ENCODE measurements around the gene DBNDD2. TPM values are rescaled to one million over a fixed set of nuclear protein-coding genes. Genes with fewer than 3 reads are reported as not detected.

Gene DBNDD2
- total RNA-seq, 1 experiment from 2014 or later, result 58.7 TPM

GRCh38 chr20:45366631-45367030, 41.5 kb upstream of the DBNDD2 start:
- Mint-ChIP-seq H3K27me3 (ENCODE audit: low read depth) (no peaks in the 10 kb centered on the region; the same call in 1 of the 2 replicates), H3K36me3 (no peaks in the 10 kb centered on the region; the same call in none of the 2 replicates), H3K4me1 (peaks cover 11% of the 10 kb centered on the region), H3K4me3 (no peak overlapping the region), H3K27ac (no peak overlapping the region), H3K9me3 (no peaks in the 10 kb centered on the region)
- no peak for TF ChIP-seq GRHL2 (CRISPR knock-in tag; IDR thresholded peaks at IDR 0.05; ENCODE audit: insufficient replicate concordance, severe bottlenecking)
- no peak for TF ChIP-seq TP53 (CRISPR knock-in tag; IDR thresholded peaks at IDR 0.05)
- no peak for TF ChIP-seq JUN (CRISPR knock-in tag; IDR thresholded peaks at IDR 0.05)
- no peak for TF ChIP-seq ELF4 (CRISPR knock-in tag; IDR thresholded peaks at IDR 0.05; ENCODE audit: low read depth)
- no peak for TF ChIP-seq PRDM15 (CRISPR knock-in tag; IDR thresholded peaks at IDR 0.05)
- TF ChIP-seq ZNF219 (CRISPR knock-in tag; IDR thresholded peaks at IDR 0.05; ENCODE audit: borderline replicate concordance), result no peak
- no peak for TF ChIP-seq MLX (CRISPR knock-in tag; IDR thresholded peaks at IDR 0.05)
- TF ChIP-seq ZNF416 (CRISPR knock-in tag; IDR thresholded peaks at IDR 0.05), result no peak
- no peak for TF ChIP-seq RORB (CRISPR knock-in tag; IDR thresholded peaks at IDR 0.05)
- no peak for TF ChIP-seq ZNF317 (CRISPR knock-in tag; IDR thresholded peaks at IDR 0.05; ENCODE audit: borderline replicate concordance, low read depth)
- DNase-seq (ENCODE audit: low spot score), result no peak
- ChIA-PET POLR2A (interaction anchor here (0.5 kb wide), 1 partner anchor 66 kb away, joined by 7 read pairs; no protein-coding TSS in a partner anchor), CTCF (interaction anchor here (1.5 to 2.0 kb wide), 2 partner anchors 44 to 70 kb away, joined by 4 to 5 read pairs; no protein-coding TSS in a partner anchor)
- ATAC-seq, result no peak

DNA sequence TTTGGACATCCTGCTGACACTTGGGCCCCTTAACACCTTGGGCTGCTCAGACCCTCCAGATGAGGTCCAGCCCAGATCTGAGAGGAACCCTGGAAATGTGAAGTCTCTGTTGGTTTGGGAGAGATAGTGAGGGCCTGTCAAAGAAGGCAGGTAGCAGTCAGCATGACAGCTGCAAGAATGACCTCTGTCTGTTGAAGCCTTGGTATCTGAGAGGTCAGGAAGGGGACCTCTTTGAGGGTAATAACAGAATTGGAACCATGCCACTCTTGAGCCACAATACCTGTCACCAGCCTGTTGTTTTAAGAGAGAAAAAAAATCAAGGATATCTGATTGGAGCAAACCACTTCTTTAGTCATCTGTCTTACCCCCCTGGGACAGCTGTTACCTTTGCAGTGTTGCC, 41.0 kb upstream of the DBNDD2 start:
- Mint-ChIP-seq H3K4me1 (peaks cover 11% of the 10 kb centered on the region), H3K27me3 (ENCODE audit: low read depth) (no peaks in the 10 kb centered on the region; the same call in 1 of the 2 replicates), H3K9me3 (no peaks in the 10 kb centered on the region), H3K27ac (no peak overlapping the region), H3K4me3 (no peak overlapping the region), H3K36me3 (no peaks in the 10 kb centered on the region; the same call in none of the 2 replicates)
- ATAC-seq (no peak), DNase-seq (ENCODE audit: low spot score) (no peak)
- POLR2A ChIA-PET, result no interaction called here
- CTCF ChIA-PET, result interaction anchor here (2.0 kb wide), 1 partner anchor 70 kb away, joined by 4 read pairs; no protein-coding TSS in a partner anchor
- no peak for TF ChIP-seq NFYB (CRISPR knock-in tag; conservative IDR thresholded peaks at IDR 0.05; ENCODE audit: low read depth)
- no peak for TF ChIP-seq GTF2I (CRISPR knock-in tag; conservative IDR thresholded peaks at IDR 0.05)
- TF ChIP-seq GABPB1 (CRISPR knock-in tag; IDR thresholded peaks at IDR 0.05), result no peak
- TF ChIP-seq, protein P1, sequence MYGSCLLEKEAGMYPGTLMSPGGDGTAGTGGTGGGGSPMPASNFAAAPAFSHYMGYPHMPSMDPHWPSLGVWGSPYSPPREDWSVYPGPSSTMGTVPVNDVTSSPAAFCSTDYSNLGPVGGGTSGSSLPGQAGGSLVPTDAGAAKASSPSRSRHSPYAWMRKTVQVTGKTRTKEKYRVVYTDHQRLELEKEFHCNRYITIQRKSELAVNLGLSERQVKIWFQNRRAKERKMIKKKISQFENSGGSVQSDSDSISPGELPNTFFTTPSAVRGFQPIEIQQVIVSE (CRISPR knock-in tag; IDR thresholded peaks at IDR 0.05; ENCODE audit: borderline replicate concordance), result no peak
- no peak for TF ChIP-seq ATF6 (CRISPR knock-in tag; IDR thresholded peaks at IDR 0.05)
- TF ChIP-seq, protein P2, sequence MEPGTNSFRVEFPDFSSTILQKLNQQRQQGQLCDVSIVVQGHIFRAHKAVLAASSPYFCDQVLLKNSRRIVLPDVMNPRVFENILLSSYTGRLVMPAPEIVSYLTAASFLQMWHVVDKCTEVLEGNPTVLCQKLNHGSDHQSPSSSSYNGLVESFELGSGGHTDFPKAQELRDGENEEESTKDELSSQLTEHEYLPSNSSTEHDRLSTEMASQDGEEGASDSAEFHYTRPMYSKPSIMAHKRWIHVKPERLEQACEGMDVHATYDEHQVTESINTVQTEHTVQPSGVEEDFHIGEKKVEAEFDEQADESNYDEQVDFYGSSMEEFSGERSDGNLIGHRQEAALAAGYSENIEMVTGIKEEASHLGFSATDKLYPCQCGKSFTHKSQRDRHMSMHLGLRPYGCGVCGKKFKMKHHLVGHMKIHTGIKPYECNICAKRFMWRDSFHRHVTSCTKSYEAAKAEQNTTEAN (CRISPR knock-in tag; IDR thresholded peaks at IDR 0.05), result no peak
- TF ChIP-seq ZNF263 (CRISPR knock-in tag; IDR thresholded peaks at IDR 0.05; ENCODE audit: low read depth), result no peak
- TF ChIP-seq SMAD3 (CRISPR knock-in tag; IDR thresholded peaks at IDR 0.05; ENCODE audit: borderline replicate concordance), result no peak
- TF ChIP-seq JAZF1 (CRISPR knock-in tag; IDR thresholded peaks at IDR 0.05), result no peak
- no peak for TF ChIP-seq MXD4 (CRISPR knock-in tag; IDR thresholded peaks at IDR 0.05; ENCODE audit: borderline replicate concordance)
